Natural killer cell (primary cell): ENCODE results near the gene CTNS. TPM values are rescaled to one million over a fixed set of nuclear protein-coding genes. Genes with fewer than 3 reads are reported as not detected.

ENCODE experiments used
- ATAC-seq, 3 donors: fragments of 150-1000 bp in 2 of 3; fragments of 200-7000 bp in 1 of 3; cut with Tn5 transposase; 1 replicate in 1 of 3; 2 replicates in 2 of 3; pipeline ENCODE4 v1.10.0; 2021; ENCODE audit warnings: mild to moderate bottlenecking in 2 of 3, moderate library complexity in 2 of 3
- DNase-seq, 2 donors: peaks; one replicate each; pipeline versions ENCODE4 v3.0.0 to v3.0.0-alpha.2; 2013 to 2021; ENCODE audit warnings: mixed read lengths in 1 of 2
- H3K27ac ChIP-seq: one replicate; pipeline ENCODE4 v1.5.1; 2013; ENCODE audit warnings: mild to moderate bottlenecking, low read length
- H3K27me3 ChIP-seq: one replicate; pipeline ENCODE4 v1.6.1; 2013; ENCODE audit warnings: low read length; ENCODE audit not compliant: control insufficient read depth, insufficient read depth
- H3K36me3 ChIP-seq: one replicate; pipeline ENCODE4 v1.6.1; 2013; ENCODE audit warnings: low read length; ENCODE audit not compliant: control insufficient read depth, insufficient read depth
- H3K4me1 ChIP-seq: one replicate; pipeline ENCODE4 v1.6.1; 2013; ENCODE audit warnings: low read length; ENCODE audit not compliant: control insufficient read depth, insufficient read depth
- H3K4me3 ChIP-seq: one replicate; pipeline ENCODE4 v1.5.1; 2013; ENCODE audit warnings: low read length
- H3K9me3 ChIP-seq: one replicate; pipeline ENCODE4 v1.6.1; 2013; ENCODE audit warnings: low read length; ENCODE audit not compliant: control insufficient read depth, insufficient read depth
- H3K27ac Mint-ChIP-seq, 2 donors: one replicate each; pipeline ENCODE4 v1.8.0; 2022; ENCODE audit warnings: mild to moderate bottlenecking in 2 of 2, mixed read lengths in 2 of 2, moderate library complexity in 1 of 2
- H3K27me3 Mint-ChIP-seq, 2 donors: one replicate each; pipeline ENCODE4 v1.8.0; 2022; ENCODE audit warnings: low read depth in 2 of 2, mixed read lengths in 2 of 2
- H3K36me3 Mint-ChIP-seq: one replicate; pipeline ENCODE4 v1.8.0; 2022; ENCODE audit warnings: mixed read lengths
- H3K4me1 Mint-ChIP-seq, 2 donors: one replicate each; pipeline ENCODE4 v1.8.0; 2022; ENCODE audit warnings: mixed read lengths in 2 of 2
- H3K4me3 Mint-ChIP-seq: one replicate; pipeline ENCODE4 v1.8.0; 2022; ENCODE audit warnings: mild to moderate bottlenecking, moderate library complexity, mixed read lengths
- H3K9me3 Mint-ChIP-seq, 2 donors: one replicate each; pipeline ENCODE4 v1.8.0; 2022; ENCODE audit warnings: mixed read lengths in 2 of 2
- CTCF ChIP-seq: fragments of 200-600 bp; IDR thresholded peaks from one replicate; pipeline ENCODE4 v1.8.0; 2022; ENCODE audit warnings: antibody characterized with exemption
- WGBS: methylation state at CpG from one replicate; pipeline ENCODE4 v1.1.7; 2013; ENCODE audit warnings: missing lambda C conversion rate; ENCODE audit not compliant: insufficient coverage; 5-methylcytosine and 5-hydroxymethylcytosine counted together
- intact Hi-C: fragments of 100-400 bp; cut with micrococcal nuclease; formaldehyde crosslinking; loops from one replicate; pipeline ENCODE4 v1.14.2; 2022
- total RNA-seq, 4 donors: library from RNA; stranded (reverse); fragments of 120-200 nt in 1 of 4; gene quantifications; one replicate each; pipeline versions ENCODE4 v1.2.3 to v1.2.4, GENCODE V29; 2013 to 2022

Gene CTNS
- total RNA-seq, 3 donors from 2014 or later (not counting 1 experiment from before 2014, with no cell fraction given) = 7.6 to 24.2 (median 9.6) TPM

GRCh38 chr17:3590768-3591167 lies 45.8 kb upstream of the CTNS start:
- H3K27ac ChIP-seq = no peak overlapping the region
- intact Hi-C loops = no loop called here
- no peak for TF ChIP-seq CTCF
- ATAC-seq = no peak
- no peaks in the 10 kb centered on the region for H3K9me3 Mint-ChIP-seq
- DNase-seq = no peak
- H3K4me1 Mint-ChIP-seq = no peaks in the 10 kb centered on the region
- H3K4me3 ChIP-seq = no peak overlapping the region
- no peaks in the 10 kb centered on the region for H3K4me1 ChIP-seq
- no peaks in the 10 kb centered on the region for H3K27me3 ChIP-seq
- no peaks in the 10 kb centered on the region for H3K27me3 Mint-ChIP-seq
- 93% methylated on average over 15 of the region's 15 CpGs for WGBS
- no peaks in the 10 kb centered on the region for H3K36me3 Mint-ChIP-seq
- peaks cover 10% of the 10 kb centered on the region for H3K36me3 ChIP-seq
- H3K4me3 Mint-ChIP-seq = no peak overlapping the region
- H3K9me3 ChIP-seq = no peaks in the 10 kb centered on the region
- H3K27ac Mint-ChIP-seq = no peak overlapping the region

- peaks cover 10% of the 10 kb centered on the region for H3K36me3 ChIP-seq
- no peaks in the 10 kb centered on the region for H3K36me3 Mint-ChIP-seq
- no peak overlapping the region for H3K4me3 ChIP-seq
- H3K9me3 Mint-ChIP-seq = no peaks in the 10 kb centered on the region
- intact Hi-C loops = no loop called here
- WGBS = 95% methylated on average over 15 of the region's 15 CpGs
- H3K27ac Mint-ChIP-seq = no peak overlapping the region
- DNase-seq (no peak), ATAC-seq (no peak)
- H3K4me1 Mint-ChIP-seq = no peaks in the 10 kb centered on the region
- H3K27me3 Mint-ChIP-seq = no peaks in the 10 kb centered on the region
- no peak overlapping the region for H3K27ac ChIP-seq
- no peak overlapping the region for H3K4me3 Mint-ChIP-seq
- H3K27me3 ChIP-seq = no peaks in the 10 kb centered on the region
- H3K9me3 ChIP-seq = no peaks in the 10 kb centered on the region
- H3K4me1 ChIP-seq = no peaks in the 10 kb centered on the region
- TF ChIP-seq CTCF = no peak
Observed at GRCh38 chr17:3592216-3592860, 44.2 kb upstream of the CTNS start.

GRCh38 chr17:3593384-3593783 lies 43.2 kb upstream of the CTNS start:
- intact Hi-C loops = no loop called here
- no peaks in the 10 kb centered on the region for H3K27me3 Mint-ChIP-seq
- H3K36me3 ChIP-seq = peaks cover 10% of the 10 kb centered on the region
- H3K4me3 ChIP-seq = no peak overlapping the region
- H3K36me3 Mint-ChIP-seq = no peaks in the 10 kb centered on the region
- H3K27ac Mint-ChIP-seq = no peak overlapping the region
- whole genome bisulfite sequencing = 95% methylated on average over 5 of the region's 5 CpGs
- DNase-seq (no peak), ATAC-seq (no peak)
- no peaks in the 10 kb centered on the region for H3K9me3 ChIP-seq
- H3K27ac ChIP-seq = no peak overlapping the region
- TF ChIP-seq CTCF = no peak
- H3K4me1 Mint-ChIP-seq = no peaks in the 10 kb centered on the region
- no peak overlapping the region for H3K4me3 Mint-ChIP-seq
- no peaks in the 10 kb centered on the region for H3K9me3 Mint-ChIP-seq
- H3K4me1 ChIP-seq = no peaks in the 10 kb centered on the region
- no peaks in the 10 kb centered on the region for H3K27me3 ChIP-seq
